ENCODE measurements around the gene CAMK1G.

The CAMK1G gene

DNA sequence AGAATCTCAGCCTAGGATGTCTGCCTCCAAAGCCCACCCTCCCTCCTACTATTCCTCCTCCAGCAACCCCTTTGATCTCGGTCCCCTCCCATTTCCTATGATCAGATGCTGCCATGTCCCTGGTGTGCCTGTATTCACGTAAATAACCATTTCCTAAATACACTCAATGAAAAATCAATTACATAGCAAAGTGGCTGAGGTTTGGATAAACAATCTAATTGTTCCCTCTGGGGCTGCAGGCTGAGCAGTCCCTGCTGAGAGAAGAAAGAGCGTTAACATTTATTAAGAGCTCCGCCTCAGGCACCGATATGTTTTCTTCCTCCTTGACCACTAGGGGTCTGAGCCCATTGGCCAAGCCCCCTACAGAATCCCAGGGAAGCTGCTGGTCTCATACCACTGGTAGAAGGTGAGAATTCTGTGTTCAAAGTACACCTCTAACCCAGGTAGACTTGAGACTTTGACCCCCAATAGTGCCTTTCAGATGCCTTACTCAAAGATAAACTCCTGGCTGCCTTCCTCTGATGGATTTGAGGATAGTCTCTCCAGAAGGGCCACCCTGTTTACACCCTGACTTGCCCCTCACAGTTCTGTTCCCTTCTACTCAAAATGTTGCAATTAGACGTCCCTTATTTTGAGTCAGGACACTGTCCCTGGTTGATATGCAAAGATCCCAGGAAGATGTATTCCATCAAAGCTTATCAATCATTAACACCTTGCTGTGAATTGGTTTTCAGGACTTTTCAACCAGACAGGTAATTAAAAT is 33.9 kb upstream of the CAMK1G start:
- no peak overlapping the region for H3K4me3 ChIP-seq (replicated peaks; ENCODE audit: insufficient read depth, low read length)
- no peak for DNase-seq (ENCODE audit: low read depth in 1 of 2, low spot score in 1 of 2)
- TF ChIP-seq SPI1 (IDR thresholded peaks at IDR 0.05; ENCODE audit: borderline replicate concordance, low read depth) (no peak), GABPA (IDR thresholded peaks at IDR 0.05; ENCODE audit: low read depth) (no peak), POLR2AphosphoS5 (IDR thresholded peaks at IDR 0.05; ENCODE audit: low read depth) (no peak)
- TF ChIP-seq, protein P1, sequence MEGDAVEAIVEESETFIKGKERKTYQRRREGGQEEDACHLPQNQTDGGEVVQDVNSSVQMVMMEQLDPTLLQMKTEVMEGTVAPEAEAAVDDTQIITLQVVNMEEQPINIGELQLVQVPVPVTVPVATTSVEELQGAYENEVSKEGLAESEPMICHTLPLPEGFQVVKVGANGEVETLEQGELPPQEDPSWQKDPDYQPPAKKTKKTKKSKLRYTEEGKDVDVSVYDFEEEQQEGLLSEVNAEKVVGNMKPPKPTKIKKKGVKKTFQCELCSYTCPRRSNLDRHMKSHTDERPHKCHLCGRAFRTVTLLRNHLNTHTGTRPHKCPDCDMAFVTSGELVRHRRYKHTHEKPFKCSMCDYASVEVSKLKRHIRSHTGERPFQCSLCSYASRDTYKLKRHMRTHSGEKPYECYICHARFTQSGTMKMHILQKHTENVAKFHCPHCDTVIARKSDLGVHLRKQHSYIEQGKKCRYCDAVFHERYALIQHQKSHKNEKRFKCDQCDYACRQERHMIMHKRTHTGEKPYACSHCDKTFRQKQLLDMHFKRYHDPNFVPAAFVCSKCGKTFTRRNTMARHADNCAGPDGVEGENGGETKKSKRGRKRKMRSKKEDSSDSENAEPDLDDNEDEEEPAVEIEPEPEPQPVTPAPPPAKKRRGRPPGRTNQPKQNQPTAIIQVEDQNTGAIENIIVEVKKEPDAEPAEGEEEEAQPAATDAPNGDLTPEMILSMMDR (IDR thresholded peaks at IDR 0.05; ENCODE audit: insufficient read depth, low read length), result no peak
- TF ChIP-seq, protein P2, sequence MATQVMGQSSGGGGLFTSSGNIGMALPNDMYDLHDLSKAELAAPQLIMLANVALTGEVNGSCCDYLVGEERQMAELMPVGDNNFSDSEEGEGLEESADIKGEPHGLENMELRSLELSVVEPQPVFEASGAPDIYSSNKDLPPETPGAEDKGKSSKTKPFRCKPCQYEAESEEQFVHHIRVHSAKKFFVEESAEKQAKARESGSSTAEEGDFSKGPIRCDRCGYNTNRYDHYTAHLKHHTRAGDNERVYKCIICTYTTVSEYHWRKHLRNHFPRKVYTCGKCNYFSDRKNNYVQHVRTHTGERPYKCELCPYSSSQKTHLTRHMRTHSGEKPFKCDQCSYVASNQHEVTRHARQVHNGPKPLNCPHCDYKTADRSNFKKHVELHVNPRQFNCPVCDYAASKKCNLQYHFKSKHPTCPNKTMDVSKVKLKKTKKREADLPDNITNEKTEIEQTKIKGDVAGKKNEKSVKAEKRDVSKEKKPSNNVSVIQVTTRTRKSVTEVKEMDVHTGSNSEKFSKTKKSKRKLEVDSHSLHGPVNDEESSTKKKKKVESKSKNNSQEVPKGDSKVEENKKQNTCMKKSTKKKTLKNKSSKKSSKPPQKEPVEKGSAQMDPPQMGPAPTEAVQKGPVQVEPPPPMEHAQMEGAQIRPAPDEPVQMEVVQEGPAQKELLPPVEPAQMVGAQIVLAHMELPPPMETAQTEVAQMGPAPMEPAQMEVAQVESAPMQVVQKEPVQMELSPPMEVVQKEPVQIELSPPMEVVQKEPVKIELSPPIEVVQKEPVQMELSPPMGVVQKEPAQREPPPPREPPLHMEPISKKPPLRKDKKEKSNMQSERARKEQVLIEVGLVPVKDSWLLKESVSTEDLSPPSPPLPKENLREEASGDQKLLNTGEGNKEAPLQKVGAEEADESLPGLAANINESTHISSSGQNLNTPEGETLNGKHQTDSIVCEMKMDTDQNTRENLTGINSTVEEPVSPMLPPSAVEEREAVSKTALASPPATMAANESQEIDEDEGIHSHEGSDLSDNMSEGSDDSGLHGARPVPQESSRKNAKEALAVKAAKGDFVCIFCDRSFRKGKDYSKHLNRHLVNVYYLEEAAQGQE (IDR thresholded peaks at IDR 0.05; ENCODE audit: insufficient replicate concordance, low read depth), result no peak
- H3K27ac ChIP-seq (replicated peaks), result no peak overlapping the region
- peaks cover 2% of the 10 kb centered on the region for H3K27me3 ChIP-seq (ENCODE audit: insufficient read depth, poor library complexity, severe bottlenecking)

DNA sequence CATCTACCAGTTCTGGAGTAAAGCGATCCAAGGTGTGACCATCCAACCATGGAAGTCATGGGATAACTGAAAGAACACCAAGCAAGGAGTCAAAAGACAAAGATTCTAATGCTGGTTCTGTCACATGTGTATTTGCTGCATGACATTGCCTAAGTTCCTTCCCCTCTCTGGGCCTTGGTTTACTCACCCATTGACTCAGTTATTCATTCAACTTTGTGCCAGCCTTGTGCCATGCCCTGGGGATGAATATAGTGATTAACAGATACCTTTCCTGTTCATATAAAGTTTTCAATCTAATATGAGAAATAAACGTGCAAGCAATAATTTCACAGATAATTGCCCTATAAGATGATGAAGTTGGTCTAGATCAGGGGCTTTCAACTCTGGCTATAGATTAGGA is 33.0 kb upstream of the CAMK1G start:
- Histone ChIP-seq H3K27me3 (ENCODE audit: insufficient read depth, poor library complexity, severe bottlenecking) (peaks cover 2% of the 10 kb centered on the region), H3K4me3 (replicated peaks; ENCODE audit: insufficient read depth, low read length) (no peak overlapping the region), H3K27ac (replicated peaks) (no peak overlapping the region)
- no peak for TF ChIP-seq SPI1 (IDR thresholded peaks at IDR 0.05; ENCODE audit: borderline replicate concordance, low read depth)
- TF ChIP-seq GABPA (IDR thresholded peaks at IDR 0.05; ENCODE audit: low read depth), result no peak
- TF ChIP-seq, protein P1 (IDR thresholded peaks at IDR 0.05; ENCODE audit: insufficient read depth, low read length), result no peak
- no peak for TF ChIP-seq POLR2AphosphoS5 (IDR thresholded peaks at IDR 0.05; ENCODE audit: low read depth)
- TF ChIP-seq, protein P2 (IDR thresholded peaks at IDR 0.05; ENCODE audit: insufficient replicate concordance, low read depth), result no peak
- DNase-seq (ENCODE audit: low read depth in 1 of 2, low spot score in 1 of 2), result no peak

DNA sequence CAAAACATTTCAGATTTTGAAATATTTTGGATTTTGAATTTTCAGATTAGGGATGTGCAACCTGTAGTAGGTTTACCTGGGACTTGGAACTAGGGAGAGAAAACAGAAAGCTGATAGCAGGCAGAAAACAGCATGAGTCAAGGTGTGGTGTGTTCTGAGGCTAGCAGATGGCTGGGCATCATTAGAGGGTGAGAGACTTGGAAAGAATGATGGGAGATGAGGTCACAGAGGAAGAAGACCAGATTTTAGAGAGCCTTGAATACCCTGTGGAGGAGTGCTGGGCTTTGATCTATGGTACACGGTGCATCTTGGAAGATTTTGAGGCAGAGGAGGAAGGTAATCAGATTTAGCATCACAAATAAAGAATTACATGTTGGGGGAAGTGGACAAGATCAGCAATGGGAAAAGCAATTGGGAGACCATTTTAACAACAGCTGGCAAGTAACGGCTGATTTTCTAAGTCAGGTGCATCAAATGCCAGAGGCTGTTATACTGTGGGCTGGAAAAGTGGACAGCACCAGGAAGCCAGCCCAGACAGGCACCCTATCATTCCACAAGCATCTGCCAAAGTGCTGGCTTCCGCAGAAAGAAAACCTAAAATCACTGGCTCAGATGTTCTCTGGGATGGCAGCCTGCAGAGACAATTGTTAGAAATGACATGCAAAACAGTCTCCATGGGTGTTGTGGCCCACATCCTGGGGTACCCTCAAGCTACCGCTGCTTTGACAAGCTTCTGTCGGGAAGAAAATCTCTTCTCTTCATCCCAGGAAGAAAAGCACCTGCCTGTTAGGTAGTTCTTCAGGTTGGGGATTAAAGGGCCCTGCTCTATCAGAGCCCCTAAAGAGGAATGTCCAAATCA is 30.9 kb upstream of the CAMK1G start:
- TF ChIP-seq, protein P1 (IDR thresholded peaks at IDR 0.05; ENCODE audit: insufficient read depth, low read length), result no peak
- no peak for TF ChIP-seq GABPA (IDR thresholded peaks at IDR 0.05; ENCODE audit: low read depth)
- TF ChIP-seq POLR2AphosphoS5 (IDR thresholded peaks at IDR 0.05; ENCODE audit: low read depth), result no peak
- TF ChIP-seq, protein P2 (IDR thresholded peaks at IDR 0.05; ENCODE audit: insufficient replicate concordance, low read depth), result no peak
- TF ChIP-seq SPI1 (IDR thresholded peaks at IDR 0.05; ENCODE audit: borderline replicate concordance, low read depth), result no peak
- Histone ChIP-seq H3K27ac (replicated peaks) (no peak overlapping the region), H3K4me3 (replicated peaks; ENCODE audit: insufficient read depth, low read length) (no peak overlapping the region), H3K27me3 (ENCODE audit: insufficient read depth, poor library complexity, severe bottlenecking) (peaks cover 6% of the 10 kb centered on the region)
- no peak for DNase-seq (ENCODE audit: low read depth in 1 of 2, low spot score in 1 of 2)

Data from HL-60 (cell line).